DMS79 treated with DMSO at 0.1 percent for 48 hours (cell line): ENCODE measurements around the gene PRSS57.
A peak's percentile ranks its signal among the peaks of the same experiment; 100 is the strongest.
"Not testable (repeated sequence)": the region's sequence is repeated elsewhere in the genome, so short reads cannot be mapped to it uniquely, and the experiment has no call there.

Source experiments
- DNase-seq: peaks from one replicate; lab custom pipeline; 2025; lab: John Stamatoyannopoulos, UW

The PRSS57 gene

DNA sequence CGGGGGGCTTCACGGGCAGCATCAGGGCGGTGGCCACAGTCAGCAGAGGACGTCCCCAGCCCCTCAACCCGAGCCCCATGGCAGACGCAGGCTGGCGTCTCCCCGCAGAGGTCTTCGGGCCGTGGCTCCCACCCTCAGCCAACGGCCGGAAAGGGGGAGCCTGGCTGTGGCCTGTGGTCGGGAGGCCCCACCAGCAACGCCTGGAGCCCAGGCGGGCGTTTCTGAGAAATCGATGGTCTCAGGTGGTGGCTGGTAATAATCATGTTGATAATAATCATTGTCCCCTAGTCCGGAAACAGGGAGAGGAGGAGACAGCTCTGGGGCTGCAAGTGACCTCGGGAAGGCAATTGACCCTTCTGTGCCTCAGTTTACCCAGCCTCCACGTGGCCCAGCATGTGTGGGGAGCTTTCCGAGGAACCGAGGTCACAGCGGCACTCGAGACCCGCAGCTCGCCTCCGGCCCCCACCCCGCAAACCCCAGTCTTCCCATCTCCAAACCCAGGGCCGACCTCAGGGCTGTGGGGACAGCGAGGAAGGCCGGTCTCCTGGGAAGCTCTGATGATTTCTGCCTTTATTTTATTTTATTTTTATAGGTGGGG, at the start of gene PRSS57:
TSS of gene PRSS57 (minus strand) at position 101 of the 598 bp plus-strand sequence. CDS start at position 79, 22 bp downstream.
- DNase-seq: no peak

DNA sequence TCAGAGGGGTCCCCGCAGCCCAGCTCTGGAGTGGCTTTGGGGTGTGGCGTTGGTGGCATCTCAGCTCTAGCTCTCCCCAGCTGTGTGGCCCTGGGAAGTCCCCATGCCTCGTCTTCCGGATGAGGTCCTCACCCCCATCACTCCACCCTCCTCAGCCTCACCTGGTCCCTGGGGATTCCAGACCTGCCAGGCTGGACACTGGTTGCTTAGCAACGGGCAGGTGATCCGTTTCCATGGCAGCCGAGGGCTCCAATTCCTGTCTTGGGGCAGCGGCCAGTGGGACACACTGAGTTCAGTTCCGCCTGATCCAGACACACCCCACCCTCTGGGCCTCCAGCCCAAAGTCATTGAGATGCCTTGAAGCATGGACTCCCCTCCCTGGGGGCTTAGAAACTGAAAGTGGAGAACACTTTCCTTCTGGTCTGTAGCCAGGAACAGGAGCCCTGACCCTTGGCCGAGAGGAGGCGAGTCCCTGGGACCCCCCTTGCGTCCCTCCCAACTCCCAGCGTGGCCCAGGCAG, 48.0 kb upstream of the PRSS57 start:
- peak; percentile 98 for DNase-seq

DNA sequence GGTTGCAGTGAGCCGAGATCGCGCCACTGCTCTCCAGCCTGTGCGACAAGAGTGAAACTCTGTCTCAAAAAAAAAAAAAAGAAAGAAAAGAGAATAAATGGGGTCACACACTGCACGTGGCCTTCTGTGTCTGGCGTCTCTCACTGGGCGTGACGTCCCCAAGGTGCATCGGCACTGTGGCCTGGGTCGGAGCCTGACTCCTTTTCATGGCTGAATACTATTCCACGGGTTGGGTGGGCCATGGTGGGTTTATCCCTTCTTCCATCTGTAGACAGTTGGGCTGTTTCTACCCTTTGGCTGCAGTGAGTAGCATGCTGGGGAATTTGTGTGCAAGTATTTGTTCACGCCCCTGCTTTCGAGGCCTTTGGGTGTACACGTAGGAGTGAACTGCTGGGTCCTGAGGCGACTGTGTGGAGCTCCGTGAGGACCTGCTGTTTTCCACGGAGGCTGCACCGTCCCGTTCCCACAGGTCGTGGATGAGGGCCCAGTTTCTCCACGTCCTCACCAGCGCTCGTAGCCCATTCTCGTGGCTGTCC, 47.4 kb upstream of the PRSS57 start:
- no peak for DNase-seq

DNA sequence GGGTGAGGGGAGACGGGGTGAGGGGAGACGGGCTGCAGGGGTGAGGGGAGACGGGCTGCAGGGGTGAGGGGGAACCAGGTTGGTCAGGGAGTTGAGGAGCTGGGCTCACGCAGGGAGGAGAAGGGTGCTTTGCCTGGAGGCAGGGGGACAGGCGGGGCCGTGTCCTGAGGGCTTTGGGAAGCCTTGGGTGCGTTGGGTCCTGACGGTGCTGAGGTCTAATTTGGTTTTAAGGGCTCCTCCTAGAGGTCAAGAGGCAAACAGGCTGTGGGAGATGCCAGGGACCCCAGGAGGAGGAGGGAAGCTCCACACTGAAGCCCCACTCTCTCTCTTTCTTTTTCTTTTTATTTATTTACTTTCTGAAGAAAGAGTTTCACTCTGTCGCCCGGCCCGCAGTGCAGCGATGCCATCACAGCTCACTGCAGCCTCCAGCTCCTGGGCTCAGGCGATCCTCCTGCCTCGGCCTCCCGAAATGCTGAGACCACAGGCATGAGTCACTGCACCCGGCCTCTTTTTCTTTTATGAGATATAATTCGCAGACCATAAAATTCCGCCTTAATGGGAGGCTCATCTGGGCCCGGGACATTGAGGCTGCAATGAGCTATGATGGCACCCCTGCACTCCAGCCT, 46.4 kb upstream of the PRSS57 start:
- peak; percentile 6 for DNase-seq

DNA sequence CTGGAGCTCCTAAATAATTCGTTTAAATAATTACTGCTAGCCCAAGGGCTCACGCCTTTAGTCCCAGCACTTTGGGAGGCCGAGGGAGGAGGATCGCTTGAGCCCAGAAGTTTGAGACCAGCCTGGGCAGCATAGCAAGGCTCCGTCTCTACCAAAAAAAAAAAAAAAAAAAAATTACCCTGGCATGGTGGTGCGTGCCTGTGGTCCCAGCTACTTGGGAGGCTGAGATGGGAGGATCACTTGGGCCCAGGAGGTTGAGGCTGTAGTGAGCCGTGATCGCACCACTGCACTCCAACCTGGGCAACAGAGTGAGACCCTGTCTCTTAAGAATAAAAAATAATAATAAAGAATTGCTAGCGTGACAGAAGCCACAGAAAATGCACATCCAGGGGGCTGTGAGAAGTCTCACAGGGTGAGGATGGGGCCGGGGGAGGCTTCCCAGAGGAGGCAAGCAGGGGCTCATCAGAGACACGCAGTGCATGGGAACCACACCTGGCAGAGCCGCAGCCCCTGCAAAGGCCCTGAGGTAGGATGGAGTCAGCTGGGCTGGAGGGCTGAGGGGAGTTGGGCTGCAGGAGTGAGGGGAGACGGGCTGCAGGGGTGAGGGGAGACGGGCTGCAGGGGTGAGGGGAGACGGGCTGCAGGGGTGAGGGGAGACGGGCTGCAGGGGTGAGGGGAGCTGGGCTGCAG, 45.7 kb upstream of the PRSS57 start:
- DNase-seq: not testable (repeated sequence)

DNA sequence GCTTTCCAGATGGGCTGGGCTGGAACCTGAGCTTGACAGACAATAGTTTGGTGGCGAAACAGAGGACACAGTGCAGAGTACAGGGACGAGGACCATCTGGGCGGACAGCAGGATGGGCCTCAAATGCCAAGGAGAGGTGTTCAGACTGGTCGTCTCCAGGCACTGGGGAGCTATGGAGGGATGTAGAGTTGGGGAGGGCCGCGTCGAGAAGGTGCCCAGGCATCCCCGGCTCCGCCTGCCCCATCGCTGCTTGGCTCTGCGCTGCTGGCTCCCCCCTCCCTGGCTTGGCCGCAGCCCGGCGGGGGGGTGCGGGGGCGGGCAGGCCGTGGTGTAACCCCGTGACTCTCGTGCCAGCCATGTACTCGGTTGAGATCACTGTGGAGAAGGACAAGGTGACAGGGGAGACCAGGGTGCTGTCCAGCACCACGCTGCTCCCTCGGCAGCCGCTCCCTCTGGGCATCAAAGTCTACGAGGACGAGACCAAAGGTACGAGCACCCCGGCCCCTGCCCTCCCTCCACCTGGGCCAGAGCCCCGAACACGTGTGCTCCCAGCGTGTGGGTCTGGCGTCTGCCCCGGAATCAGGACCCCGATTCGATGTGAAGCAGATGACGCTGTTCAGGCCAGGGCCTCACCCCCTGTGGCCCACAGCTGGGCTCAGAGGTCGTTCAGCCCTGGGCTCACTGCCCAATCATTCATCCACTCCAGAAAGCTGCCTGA, 44.9 kb upstream of the PRSS57 start:
- peak; percentile 57 for DNase-seq

DNA sequence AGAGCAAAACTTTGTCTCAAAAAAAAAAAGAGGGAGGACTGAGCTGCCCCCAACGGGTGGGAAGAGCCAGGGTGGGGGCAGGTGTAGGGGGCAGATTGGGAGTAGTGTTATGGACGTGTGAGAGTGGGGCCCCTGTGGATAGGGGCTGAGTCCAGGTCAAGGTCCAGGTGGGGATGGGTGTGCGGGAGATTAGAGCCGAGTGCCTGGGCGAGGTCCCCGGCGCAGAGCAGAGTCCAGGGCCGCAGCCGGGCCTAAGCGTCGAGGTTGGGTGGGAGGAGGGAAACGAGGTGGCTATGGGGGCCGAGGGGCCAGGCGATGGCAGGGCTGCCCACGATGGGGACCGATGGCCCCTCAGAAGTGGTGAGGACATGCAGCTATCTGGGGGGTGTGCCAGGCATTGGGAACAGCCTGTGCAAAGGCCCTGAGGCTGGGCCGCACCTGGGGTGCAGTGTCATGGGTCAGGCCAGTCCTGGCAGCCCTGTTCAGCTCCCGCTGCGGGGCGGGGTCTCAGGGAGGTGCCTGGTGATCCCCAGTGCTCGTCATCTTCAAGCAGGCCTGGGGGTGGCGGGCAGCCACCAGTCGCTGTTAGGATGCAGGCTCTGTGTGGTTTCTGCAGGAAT, 43.4 kb upstream of the PRSS57 start:
- DNase-seq: no peak

DNA sequence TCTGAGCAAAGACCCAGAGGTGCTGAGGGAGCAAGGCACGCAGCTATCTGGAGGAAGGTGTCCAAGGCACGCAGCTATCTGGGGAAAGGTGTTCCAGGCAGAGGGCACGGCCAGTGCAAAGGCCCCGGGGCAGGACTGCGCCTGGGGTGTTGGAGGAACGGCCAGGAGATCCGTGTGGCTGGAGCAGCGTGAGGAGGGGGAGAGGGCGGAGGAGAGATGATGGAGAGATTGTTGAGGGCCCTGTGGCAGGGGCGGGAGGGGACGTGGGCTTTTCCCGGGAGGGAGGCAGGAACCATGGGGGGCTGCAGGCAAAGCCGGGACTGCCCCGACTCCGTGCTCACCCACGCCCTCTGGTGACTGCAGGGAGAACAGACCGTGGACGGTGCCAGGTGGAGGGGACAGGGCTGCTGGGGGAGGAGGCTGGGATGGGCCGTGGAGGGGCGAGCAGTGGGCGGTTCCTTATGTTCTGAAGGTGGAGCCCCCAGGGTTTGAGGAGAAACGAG, 42.4 kb upstream of the PRSS57 start:
- no peak for DNase-seq

DNA sequence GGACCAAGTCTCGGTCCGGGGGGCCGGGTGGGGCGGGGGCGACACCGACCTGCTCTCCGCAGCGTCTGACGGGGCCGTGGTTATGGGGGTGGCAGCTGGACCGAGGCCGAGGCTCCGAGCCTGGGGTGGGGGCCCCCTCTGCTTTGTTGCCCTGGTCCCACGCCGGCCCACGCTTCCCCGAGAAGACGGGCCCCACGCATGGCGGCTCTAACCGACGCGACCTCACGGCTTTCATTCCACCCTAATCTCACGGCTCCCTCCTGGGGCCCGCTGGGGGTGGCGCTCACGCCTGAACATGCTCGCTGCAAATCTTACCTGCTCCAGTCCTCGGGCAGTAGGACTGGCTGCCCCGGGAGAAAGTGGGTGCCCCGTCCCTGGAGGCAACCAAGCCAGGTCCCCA, 40.9 kb upstream of the PRSS57 start:
- no peak for DNase-seq

DNA sequence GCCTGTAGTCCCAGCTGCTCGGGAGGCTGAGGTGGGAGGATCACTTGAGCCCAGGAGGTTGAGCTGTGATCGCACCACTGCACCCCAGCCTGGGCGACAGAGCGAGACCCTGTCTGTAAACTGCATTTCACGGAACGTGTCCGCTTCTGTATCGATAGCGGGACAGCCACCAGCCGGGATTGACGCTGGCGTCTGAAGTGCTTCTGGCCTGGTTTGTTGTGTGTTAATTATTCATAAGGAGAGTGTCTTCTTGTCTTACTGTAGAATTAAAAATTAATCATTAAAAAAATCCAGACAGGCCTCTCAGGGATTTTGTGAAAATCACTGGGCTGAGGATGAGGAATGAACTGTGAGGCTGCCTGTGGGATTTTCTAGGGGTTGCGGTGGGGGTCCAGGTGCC, 39.5 kb upstream of the PRSS57 start:
- no peak for DNase-seq

DNA sequence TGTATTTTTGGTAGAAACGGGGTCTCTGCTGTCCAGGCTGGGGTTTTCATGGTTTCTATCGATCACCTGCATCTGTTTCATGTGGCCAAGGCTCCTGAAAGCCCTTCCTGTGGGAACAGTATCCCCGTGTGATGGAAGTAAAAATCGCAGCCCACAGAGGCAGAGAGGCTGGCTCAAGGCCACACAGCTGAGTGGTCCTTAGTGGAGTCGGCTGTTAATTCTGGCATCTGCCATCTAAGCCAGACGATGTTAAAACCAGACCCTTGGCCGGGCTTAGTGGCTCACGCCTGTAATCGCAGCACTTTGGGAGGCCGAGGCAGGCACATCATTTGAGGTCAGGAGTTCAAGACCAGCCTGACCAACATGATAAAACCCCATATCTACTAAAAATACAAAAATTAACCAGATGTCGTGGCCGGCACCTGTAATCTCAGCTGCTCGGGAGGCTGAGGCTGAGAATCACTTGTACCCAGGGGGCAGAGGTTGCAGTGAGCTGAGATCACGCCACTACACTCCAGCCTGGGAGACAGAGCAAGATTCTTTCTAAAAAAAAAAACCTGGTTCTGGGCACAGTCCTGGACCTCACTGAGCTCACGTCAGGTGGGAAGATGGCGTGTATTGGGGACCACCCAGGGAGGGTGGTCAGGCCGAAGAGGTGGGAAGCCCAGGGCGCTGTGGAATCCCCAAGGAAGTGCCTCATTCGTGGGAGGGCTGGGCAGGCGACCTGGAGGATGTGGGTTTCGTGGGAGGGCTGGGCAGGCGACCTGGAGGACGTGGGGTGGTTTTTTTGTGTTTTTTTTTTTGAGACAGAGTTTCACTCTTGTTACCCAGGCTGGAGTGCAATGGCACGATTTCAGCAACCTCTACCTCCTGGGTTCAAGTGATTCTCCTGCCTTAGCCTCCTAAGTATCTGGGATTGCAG, 37.2 kb upstream of the PRSS57 start:
- DNase-seq: no peak

DNA sequence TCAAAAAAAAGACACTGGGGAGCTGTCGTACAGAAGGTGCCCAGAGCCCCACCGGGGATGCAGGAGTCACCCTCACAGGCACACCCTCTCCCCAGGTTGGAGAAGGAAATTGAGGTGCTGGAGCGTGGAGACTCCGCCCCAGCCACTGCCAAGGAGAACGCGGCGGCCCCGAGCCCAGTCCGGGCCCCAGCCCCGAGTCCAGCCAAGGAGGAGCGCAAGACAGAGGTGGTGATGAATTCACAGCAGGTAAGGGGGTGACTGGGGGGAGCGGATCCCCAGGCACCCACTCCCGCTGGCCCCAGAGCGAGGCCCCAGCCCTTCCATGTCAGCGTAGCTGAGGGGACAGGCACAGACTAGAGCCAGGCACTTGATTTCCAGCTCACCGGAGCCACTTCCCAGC, 35.7 kb upstream of the PRSS57 start:
- DNase-seq: no peak

DNA sequence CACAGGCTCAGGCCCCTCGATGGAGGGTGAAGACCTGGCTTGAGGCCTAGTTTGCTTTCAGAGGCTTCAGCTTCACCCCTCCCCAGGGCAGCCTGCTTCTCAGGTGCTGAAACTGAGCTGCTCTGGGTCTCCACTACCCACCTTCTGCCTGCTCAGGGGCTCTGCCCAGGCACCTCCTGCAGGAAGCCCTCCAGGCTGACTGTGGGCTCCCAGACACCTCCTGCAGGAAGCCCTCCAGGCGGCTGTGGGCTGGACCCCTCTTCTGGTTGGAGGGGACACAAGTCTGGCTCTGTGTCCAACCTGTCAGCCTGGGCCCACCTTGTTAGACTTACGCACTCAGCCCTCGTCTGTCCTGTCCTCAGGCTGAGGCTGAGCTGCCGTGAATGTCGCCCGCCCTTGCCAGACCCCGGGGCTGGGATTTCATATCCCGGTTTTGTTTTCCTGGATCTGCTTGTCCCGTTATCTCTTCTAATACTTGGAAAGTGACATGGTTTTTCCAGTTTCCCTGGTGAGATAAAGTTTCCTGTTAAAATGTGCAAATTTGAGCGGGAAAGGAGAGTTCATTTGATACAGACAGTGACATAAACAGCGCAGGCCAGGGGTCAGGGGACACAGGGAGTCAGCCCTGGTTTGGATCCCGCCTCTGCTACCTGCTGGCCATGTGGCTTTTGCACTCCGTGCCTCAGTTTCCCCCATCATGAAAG, 34.9 kb upstream of the PRSS57 start:
- no peak for DNase-seq

DNA sequence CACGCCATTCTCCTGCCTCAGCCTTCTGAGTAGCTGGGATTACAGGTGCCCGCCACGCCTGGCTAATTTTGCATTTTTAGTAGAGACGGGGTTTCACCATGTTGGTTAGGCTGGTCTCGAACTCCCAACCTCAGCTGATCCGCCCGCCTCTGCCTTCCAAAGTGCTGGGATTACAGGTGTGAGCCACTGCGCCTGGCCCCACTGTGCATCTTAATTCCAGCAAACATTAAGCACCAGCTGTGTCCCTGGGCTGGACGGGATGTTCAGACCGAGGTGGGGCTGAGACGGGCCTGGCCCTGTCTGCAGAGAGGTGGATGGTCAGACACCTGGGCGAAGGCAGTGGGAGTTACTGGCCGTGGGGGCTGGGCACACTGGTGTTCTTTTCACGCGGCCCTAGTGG, 34.3 kb upstream of the PRSS57 start:
- DNase-seq: not testable (repeated sequence)

DNA sequence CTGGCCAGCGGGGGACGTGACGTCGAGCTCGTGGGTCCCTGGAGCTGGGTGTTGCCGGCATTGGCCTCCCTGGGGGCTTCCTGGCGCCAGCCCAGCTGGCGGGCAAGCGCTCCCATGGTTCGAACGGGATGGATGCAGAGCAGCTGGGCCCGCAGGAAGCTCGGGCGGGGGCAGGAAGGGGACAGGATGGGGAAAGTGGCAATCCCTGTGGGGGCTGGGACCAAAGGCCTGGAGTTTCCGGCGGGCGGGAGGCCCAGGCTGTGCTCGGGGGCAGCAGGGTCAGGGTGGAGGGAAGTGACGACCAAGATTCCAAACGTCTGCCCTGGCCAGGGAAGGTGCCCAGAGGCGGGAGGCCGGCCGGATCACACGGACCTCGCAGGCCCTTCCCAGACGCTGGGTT, 32.8 kb upstream of the PRSS57 start:
- no peak for DNase-seq

DNA sequence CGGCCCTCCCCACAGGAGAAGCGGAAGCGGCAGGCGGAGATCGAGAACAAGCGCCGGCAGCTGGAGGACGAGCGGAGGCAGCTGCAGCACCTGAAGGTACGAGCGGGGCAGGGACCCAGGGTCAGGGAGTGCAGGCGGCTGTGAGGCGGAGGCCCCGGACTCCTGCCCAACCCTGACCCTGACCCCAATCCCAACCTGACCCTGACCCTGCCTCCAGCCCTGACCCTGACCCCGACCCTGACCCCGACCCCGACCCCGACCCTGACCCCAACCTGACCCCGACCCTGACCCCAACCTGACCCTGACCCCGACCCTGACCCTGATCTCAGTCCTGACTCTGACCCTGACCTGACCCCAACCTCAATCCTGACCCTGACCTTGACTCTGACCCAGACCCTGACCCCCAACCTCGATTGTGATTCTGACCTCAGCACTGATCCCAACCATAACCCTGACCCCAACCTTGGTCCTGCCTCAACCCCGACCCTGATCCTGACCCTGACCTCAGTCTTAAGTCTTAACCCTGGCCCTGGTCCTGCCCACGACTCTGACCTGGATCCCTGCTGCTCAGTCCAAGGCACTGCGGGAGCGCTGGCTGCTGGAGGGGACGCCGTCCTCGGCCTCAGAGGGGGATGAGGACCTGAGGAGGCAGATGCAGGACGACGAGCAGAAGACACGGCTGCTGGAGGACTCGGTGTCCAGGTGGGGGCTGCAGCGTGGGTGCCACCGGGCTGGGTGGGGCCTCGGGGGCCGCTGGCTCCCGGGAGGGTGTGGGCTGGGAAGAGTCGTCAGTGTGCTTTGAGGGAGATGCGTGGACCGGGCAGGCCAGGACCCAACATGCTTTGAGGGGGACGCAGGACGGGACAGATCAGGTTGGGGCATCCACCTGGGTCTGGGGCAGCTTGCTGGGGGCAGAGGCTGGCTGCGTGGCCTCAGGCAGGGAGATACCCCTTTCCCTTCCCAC, 32.0 kb upstream of the PRSS57 start:
- DNase-seq: no peak

DNA sequence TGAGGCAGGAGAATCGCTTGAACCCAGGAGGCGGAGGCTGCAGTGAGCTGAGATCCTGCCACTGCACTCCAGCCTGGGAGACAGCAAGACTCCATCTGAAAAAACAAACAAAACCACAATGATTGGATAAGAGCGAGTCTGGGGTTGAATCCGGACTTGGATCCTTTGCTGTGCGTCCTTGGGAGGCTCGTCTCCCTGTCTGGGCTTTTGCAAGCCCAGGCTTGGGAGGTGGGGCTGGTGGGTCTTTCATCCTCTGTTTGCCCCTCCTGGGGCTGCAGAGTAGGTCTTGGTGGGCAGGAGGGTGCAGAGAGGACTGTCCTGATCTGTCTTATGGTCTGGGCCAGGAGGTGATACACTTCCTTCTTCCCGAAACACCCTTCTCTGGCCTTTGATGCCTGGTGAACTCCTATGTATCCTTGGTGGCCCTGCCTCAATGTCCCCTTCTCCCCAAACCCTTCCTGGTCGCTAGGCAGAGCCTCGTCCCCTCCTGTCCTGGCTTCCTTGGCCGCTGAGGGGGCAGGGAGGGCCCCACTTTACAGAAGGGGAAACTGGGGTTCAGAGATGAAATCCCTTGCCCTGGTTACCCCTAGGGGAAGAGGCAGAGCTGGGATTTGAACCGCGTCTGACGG, 30.3 kb upstream of the PRSS57 start:
- DNase-seq: no peak

DNA sequence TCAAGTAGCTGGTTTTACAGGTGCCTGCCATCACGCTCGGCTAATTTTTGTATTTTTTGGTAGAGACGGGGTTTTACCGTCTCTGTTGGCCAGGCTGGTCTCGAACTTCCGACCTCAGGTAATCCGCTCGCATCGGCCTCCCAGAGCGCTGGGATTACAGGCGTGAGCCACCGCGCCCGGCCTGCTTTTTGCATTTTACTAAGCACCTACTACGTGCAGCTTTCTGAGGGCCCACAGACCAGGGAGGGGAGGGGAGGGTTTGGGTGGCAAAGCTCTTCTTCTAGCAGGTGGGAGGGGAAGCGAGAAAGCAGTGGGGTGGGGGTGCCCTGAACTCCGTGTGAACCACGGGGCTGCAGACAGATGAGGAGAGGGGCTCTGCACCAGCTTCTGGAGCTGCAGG, 28.5 kb upstream of the PRSS57 start:
- DNase-seq: no peak
